ENCODE data around the gene SRD5A1. TPM values are rescaled to one million over a fixed set of nuclear protein-coding genes. Genes with fewer than 3 reads are reported as not detected.

SRD5A1 gene
- total RNA-seq, 1 donor from 2014 or later: 14.0 TPM

- peaks cover 58% of the 10 kb centered on the region for H3K4me1 Mint-ChIP-seq (ENCODE audit: low read depth)
- DNase-seq (ENCODE audit: low spot score): no peak
- intact Hi-C loops (cut with micrococcal nuclease): loop anchor here (5.0 to 10.0 kb wide), 3 partner anchors 220 to 1190 kb away; partner anchors contain the start of genes FASTKD3 and MTRR
- peaks cover 17% of the 10 kb centered on the region for H3K36me3 Mint-ChIP-seq (ENCODE audit: low read depth)
- no peaks in the 10 kb centered on the region for H3K9me3 Mint-ChIP-seq
- no peaks in the 10 kb centered on the region for H3K27me3 Mint-ChIP-seq (ENCODE audit: insufficient read depth)
- H3K27ac Mint-ChIP-seq: peak overlapping the region; percentile 86
- peak overlapping the region; percentile 91 for H3K4me3 Mint-ChIP-seq
Measured at GRCh38 chr5:6714226-6715041, 81.2 kb downstream of the SRD5A1 start.

GRCh38 chr5:6715271-6715670 lies 82.0 kb downstream of the SRD5A1 start:
- no peaks in the 10 kb centered on the region for H3K27me3 Mint-ChIP-seq (ENCODE audit: insufficient read depth)
- peak overlapping the region; percentile 55 for H3K27ac Mint-ChIP-seq
- intact Hi-C loops (cut with micrococcal nuclease): loop anchor here (10.0 kb wide), 2 partner anchors 220 to 1190 kb away; no protein-coding TSS in a partner anchor
- peaks cover 18% of the 10 kb centered on the region for H3K36me3 Mint-ChIP-seq (ENCODE audit: low read depth)
- no peak for DNase-seq (ENCODE audit: low spot score)
- peak overlapping the region; percentile 91 for H3K4me3 Mint-ChIP-seq
- H3K4me1 Mint-ChIP-seq (ENCODE audit: low read depth): peaks cover 67% of the 10 kb centered on the region
- H3K9me3 Mint-ChIP-seq: no peaks in the 10 kb centered on the region

GRCh38 chr5:6715758-6716628 lies 82.8 kb downstream of the SRD5A1 start:
- Mint-ChIP-seq H3K36me3 (ENCODE audit: low read depth) (peaks cover 18% of the 10 kb centered on the region), H3K27me3 (ENCODE audit: insufficient read depth) (no peaks in the 10 kb centered on the region), H3K4me3 (peak overlapping the region; percentile 91), H3K27ac (peak overlapping the region; percentile 70), H3K9me3 (no peaks in the 10 kb centered on the region), H3K4me1 (ENCODE audit: low read depth) (peaks cover 72% of the 10 kb centered on the region)
- no peak for DNase-seq (ENCODE audit: low spot score)
- intact Hi-C loops (cut with micrococcal nuclease): loop anchor here (10.0 kb wide), 2 partner anchors 221 to 1191 kb away; no protein-coding TSS in a partner anchor

GRCh38 chr5:6716629-6717149 lies 83.4 kb downstream of the SRD5A1 start:
- intact Hi-C loops (cut with micrococcal nuclease): loop anchor here (10.0 kb wide), 2 partner anchors 222 to 1192 kb away; no protein-coding TSS in a partner anchor
- Mint-ChIP-seq H3K36me3 (ENCODE audit: low read depth) (peaks cover 20% of the 10 kb centered on the region), H3K4me3 (peak overlapping the region; percentile 91), H3K4me1 (ENCODE audit: low read depth) (peaks cover 74% of the 10 kb centered on the region), H3K27me3 (ENCODE audit: insufficient read depth) (no peaks in the 10 kb centered on the region), H3K27ac (peak overlapping the region; percentile 70), H3K9me3 (no peaks in the 10 kb centered on the region)
- DNase-seq (ENCODE audit: low spot score): no peak

GRCh38 chr5:6717247-6717646 lies 84.0 kb downstream of the SRD5A1 start:
- H3K27ac Mint-ChIP-seq: no peak overlapping the region
- intact Hi-C loops (cut with micrococcal nuclease): loop anchor here (10.0 kb wide), 2 partner anchors 222 to 1192 kb away; no protein-coding TSS in a partner anchor
- H3K27me3 Mint-ChIP-seq (ENCODE audit: insufficient read depth): no peaks in the 10 kb centered on the region
- peak overlapping the region; percentile 91 for H3K4me3 Mint-ChIP-seq
- peaks cover 74% of the 10 kb centered on the region for H3K4me1 Mint-ChIP-seq (ENCODE audit: low read depth)
- H3K36me3 Mint-ChIP-seq (ENCODE audit: low read depth): peaks cover 20% of the 10 kb centered on the region
- DNase-seq (ENCODE audit: low spot score): no peak
- no peaks in the 10 kb centered on the region for H3K9me3 Mint-ChIP-seq

- H3K9me3 Mint-ChIP-seq: no peaks in the 10 kb centered on the region
- H3K4me3 Mint-ChIP-seq: no peak overlapping the region
- H3K27me3 Mint-ChIP-seq (ENCODE audit: insufficient read depth): no peaks in the 10 kb centered on the region
- H3K4me1 Mint-ChIP-seq (ENCODE audit: low read depth): peaks cover 79% of the 10 kb centered on the region
- no peak overlapping the region for H3K27ac Mint-ChIP-seq
- peaks cover 20% of the 10 kb centered on the region for H3K36me3 Mint-ChIP-seq (ENCODE audit: low read depth)
- no peak for DNase-seq (ENCODE audit: low spot score)
- intact Hi-C loops (cut with micrococcal nuclease): loop anchor here (10.0 kb wide), 2 partner anchors 223 to 1193 kb away; no protein-coding TSS in a partner anchor
Measured at GRCh38 chr5:6717687-6718086, 84.4 kb downstream of the SRD5A1 start.

GRCh38 chr5:6718161-6718681 lies 85.0 kb downstream of the SRD5A1 start:
- no peaks in the 10 kb centered on the region for H3K9me3 Mint-ChIP-seq
- peaks cover 81% of the 10 kb centered on the region for H3K4me1 Mint-ChIP-seq (ENCODE audit: low read depth)
- intact Hi-C loops (cut with micrococcal nuclease): loop anchor here (10.0 kb wide), 2 partner anchors 223 to 1193 kb away; no protein-coding TSS in a partner anchor
- H3K36me3 Mint-ChIP-seq (ENCODE audit: low read depth): peaks cover 20% of the 10 kb centered on the region
- no peak for DNase-seq (ENCODE audit: low spot score)
- H3K27me3 Mint-ChIP-seq (ENCODE audit: insufficient read depth): no peaks in the 10 kb centered on the region
- no peak overlapping the region for H3K4me3 Mint-ChIP-seq
- no peak overlapping the region for H3K27ac Mint-ChIP-seq

- no peak overlapping the region for H3K4me3 Mint-ChIP-seq
- H3K36me3 Mint-ChIP-seq (ENCODE audit: low read depth): peaks cover 21% of the 10 kb centered on the region
- intact Hi-C loops (cut with micrococcal nuclease): loop anchor here (10.0 kb wide), 2 partner anchors 224 to 1194 kb away; no protein-coding TSS in a partner anchor
Measured at GRCh38 chr5:6718718-6719117, 85.5 kb downstream of the SRD5A1 start.

GRCh38 chr5:6719417-6719816 lies 86.2 kb downstream of the SRD5A1 start:
- intact Hi-C loops (cut with micrococcal nuclease): loop anchor here (10.0 kb wide), 2 partner anchors 225 to 1195 kb away; no protein-coding TSS in a partner anchor
- Mint-ChIP-seq H3K27ac (no peak overlapping the region), H3K4me3 (no peak overlapping the region), H3K4me1 (ENCODE audit: low read depth) (peaks cover 93% of the 10 kb centered on the region), H3K36me3 (ENCODE audit: low read depth) (peaks cover 25% of the 10 kb centered on the region), H3K9me3 (no peaks in the 10 kb centered on the region), H3K27me3 (ENCODE audit: insufficient read depth) (no peaks in the 10 kb centered on the region)
- no peak for DNase-seq (ENCODE audit: low spot score)

More at GRCh38 chr5:6718718-6719117, 85.5 kb downstream of the SRD5A1 start:
- no peak for DNase-seq (ENCODE audit: low spot score)
- Mint-ChIP-seq H3K27me3 (ENCODE audit: insufficient read depth) (no peaks in the 10 kb centered on the region), H3K9me3 (no peaks in the 10 kb centered on the region), H3K27ac (no peak overlapping the region), H3K4me1 (ENCODE audit: low read depth) (peaks cover 86% of the 10 kb centered on the region)

- intact Hi-C loops (cut with micrococcal nuclease): loop anchor here (10.0 kb wide), 2 partner anchors 225 to 1195 kb away; no protein-coding TSS in a partner anchor
- peaks cover 25% of the 10 kb centered on the region for H3K36me3 Mint-ChIP-seq (ENCODE audit: low read depth)
- no peak overlapping the region for H3K4me3 Mint-ChIP-seq
- no peaks in the 10 kb centered on the region for H3K27me3 Mint-ChIP-seq (ENCODE audit: insufficient read depth)
- peaks cover 94% of the 10 kb centered on the region for H3K4me1 Mint-ChIP-seq (ENCODE audit: low read depth)
- no peak for DNase-seq (ENCODE audit: low spot score)
- H3K27ac Mint-ChIP-seq: no peak overlapping the region
- no peaks in the 10 kb centered on the region for H3K9me3 Mint-ChIP-seq
Measured at GRCh38 chr5:6719896-6720560, 86.8 kb downstream of the SRD5A1 start.

- no peak overlapping the region for H3K4me3 Mint-ChIP-seq
- peaks cover 25% of the 10 kb centered on the region for H3K36me3 Mint-ChIP-seq (ENCODE audit: low read depth)
- intact Hi-C loops (cut with micrococcal nuclease): no loop called here
- H3K27ac Mint-ChIP-seq: no peak overlapping the region
- no peaks in the 10 kb centered on the region for H3K27me3 Mint-ChIP-seq (ENCODE audit: insufficient read depth)
- no peaks in the 10 kb centered on the region for H3K9me3 Mint-ChIP-seq
- H3K4me1 Mint-ChIP-seq (ENCODE audit: low read depth): peaks cover 90% of the 10 kb centered on the region
- DNase-seq (ENCODE audit: low spot score): no peak
Measured at GRCh38 chr5:6720561-6720921, 87.3 kb downstream of the SRD5A1 start.

- peak overlapping the region; percentile 59 for H3K27ac Mint-ChIP-seq
- peaks cover 23% of the 10 kb centered on the region for H3K36me3 Mint-ChIP-seq (ENCODE audit: low read depth)
- DNase-seq (ENCODE audit: low spot score): no peak
- H3K4me3 Mint-ChIP-seq: peak overlapping the region; percentile 21
- H3K27me3 Mint-ChIP-seq (ENCODE audit: insufficient read depth): no peaks in the 10 kb centered on the region
- intact Hi-C loops (cut with micrococcal nuclease): no loop called here
- H3K9me3 Mint-ChIP-seq: no peaks in the 10 kb centered on the region
- H3K4me1 Mint-ChIP-seq (ENCODE audit: low read depth): peaks cover 88% of the 10 kb centered on the region
Measured at GRCh38 chr5:6721442-6721841, 88.2 kb downstream of the SRD5A1 start.
